ENCODE measurements around the gene AADACL3.

The AADACL3 gene

GRCh38 chr1:12734651-12735050, 18.7 kb downstream of the AADACL3 start:
- in situ Hi-C loops (cut with MboI; ENCODE audit: low sequenced_read_pairs, unreplicated experiment): no loop called here
- DNase-seq (ENCODE audit: low spot score): no peak
- no peak for TF ChIP-seq CTCF (IDR thresholded peaks at IDR 0.05; ENCODE audit: borderline replicate concordance, control extremely low read depth, extremely low read depth, insufficient read depth, missing control alignments)

GRCh38 chr1:12738934-12739333, 23.0 kb downstream of the AADACL3 start:
- in situ Hi-C loops (cut with MboI; ENCODE audit: low sequenced_read_pairs, unreplicated experiment): no loop called here
- DNase-seq (ENCODE audit: low spot score): no peak
- TF ChIP-seq CTCF (IDR thresholded peaks at IDR 0.05; ENCODE audit: borderline replicate concordance, control extremely low read depth, extremely low read depth, insufficient read depth, missing control alignments): no peak

- TF ChIP-seq CTCF (IDR thresholded peaks at IDR 0.05; ENCODE audit: borderline replicate concordance, control extremely low read depth, extremely low read depth, insufficient read depth, missing control alignments): no peak
- in situ Hi-C loops (cut with MboI; ENCODE audit: low sequenced_read_pairs, unreplicated experiment): no loop called here
- DNase-seq (ENCODE audit: low spot score): no peak
Measured at GRCh38 chr1:12739613-12740012, 23.7 kb downstream of the AADACL3 start.

GRCh38 chr1:12741946-12742345, 26.0 kb downstream of the AADACL3 start:
- no peak for TF ChIP-seq CTCF (IDR thresholded peaks at IDR 0.05; ENCODE audit: borderline replicate concordance, control extremely low read depth, extremely low read depth, insufficient read depth, missing control alignments)
- no peak for DNase-seq (ENCODE audit: low spot score)
- in situ Hi-C loops (cut with MboI; ENCODE audit: low sequenced_read_pairs, unreplicated experiment): no loop called here

- no peak for TF ChIP-seq CTCF (IDR thresholded peaks at IDR 0.05; ENCODE audit: borderline replicate concordance, control extremely low read depth, extremely low read depth, insufficient read depth, missing control alignments)
- DNase-seq (ENCODE audit: low spot score): no peak
- in situ Hi-C loops (cut with MboI; ENCODE audit: low sequenced_read_pairs, unreplicated experiment): no loop called here
Measured at GRCh38 chr1:12745126-12745991, 29.4 kb downstream of the AADACL3 start.

GRCh38 chr1:12745992-12746323, 30.0 kb downstream of the AADACL3 start, which contains the start of gene CFAP107:
TSS of gene CFAP107 (plus strand) at chr1:12746200. CDS start at chr1:12746431, 231 bp downstream.
- in situ Hi-C loops (cut with MboI; ENCODE audit: low sequenced_read_pairs, unreplicated experiment): no loop called here
- DNase-seq (ENCODE audit: low spot score): no peak
- TF ChIP-seq CTCF (IDR thresholded peaks at IDR 0.05; ENCODE audit: borderline replicate concordance, control extremely low read depth, extremely low read depth, insufficient read depth, missing control alignments): no peak

Data from GM13976 (cell line).